Esophagus muscularis mucosa (tissue), 4 donors: Measurements from ENCODE around the gene VIL1. TPM values are rescaled to one million over a fixed set of nuclear protein-coding genes. Genes with fewer than 3 reads are reported as not detected.

Source experiments
- DNase-seq: peaks from one replicate; pipeline ENCODE4 v3.0.0-alpha.2; 2017; ENCODE audit errors: extremely low spot score
- H3K27ac ChIP-seq, 4 donors: fragments of 200-600 bp; sonication (generic); replicated peaks in 1 of 4; 1 replicate in 3 of 4; 2 replicates in 1 of 4; pipeline ENCODE4 v1.5.1; 2016 to 2019; ENCODE audit warnings: mild to moderate bottlenecking in 1 of 4
- H3K27me3 ChIP-seq, 4 donors: fragments of 200-600 bp; sonication (generic); one replicate each; pipeline versions ENCODE4 v1.5.1 to v1.6.0; 2016 to 2019
- H3K36me3 ChIP-seq, 4 donors: fragments of 200-600 bp; sonication (generic); one replicate each; pipeline ENCODE4 v1.5.1; 2016 to 2019
- H3K4me1 ChIP-seq, 4 donors: fragments of 200-600 bp; sonication (generic); one replicate each; pipeline ENCODE4 v1.5.1; 2016 to 2019
- H3K4me3 ChIP-seq, 4 donors: fragments of 200-600 bp; sonication (generic); 1 replicate in 2 of 4; 2 replicates in 2 of 4; pipeline ENCODE4 v1.5.1; 2016 to 2019; ENCODE audit warnings: mild to moderate bottlenecking in 4 of 4, moderate library complexity in 1 of 4
- H3K9me3 ChIP-seq, 4 donors: fragments of 200-600 bp; sonication (generic); 1 replicate in 3 of 4; 2 replicates in 1 of 4; pipeline ENCODE4 v1.5.1; 2016 to 2019
- EP300 ChIP-seq: sonication (generic); formaldehyde crosslinking; IDR thresholded peaks from one replicate; pipeline ENCODE4 v1.6.1; 2017; ENCODE audit warnings: antibody characterized with exemption
- POLR2A ChIP-seq: fragments of 450-650 bp; IDR thresholded peaks from one replicate; pipeline ENCODE4 v1.6.1; 2017; ENCODE audit warnings: antibody characterized with exemption, moderate library complexity, mild to moderate bottlenecking, low read depth
- POLR2AphosphoS5 ChIP-seq, 2 donors: sonication (generic); formaldehyde crosslinking; IDR thresholded peaks; one replicate each; pipeline ENCODE4 v1.6.1; 2017; ENCODE audit warnings: antibody characterized with exemption in 2 of 2
- WGBS: methylation state at CpG from one replicate; pipeline ENCODE4 v1.1.5; 2018; 5-methylcytosine and 5-hydroxymethylcytosine counted together
- intact Hi-C: fragments of 100-400 bp; cut with DNase I; formaldehyde crosslinking; loops from one replicate; pipeline ENCODE4 v1.15.1; 2023
- total RNA-seq, 4 donors: library from RNA; depleted of rRNA; stranded (reverse); fragments of >200 nt; gene quantifications; one replicate each; pipeline versions ENCODE4 v1.1.0 to v1.2.1, GENCODE V29; 2016
- TF ChIP-seq, protein P1 (sequence below), 3 experiments: fragments of 200-600 bp in 2 of 3; fragments of 450-650 bp in 1 of 3; sonication (generic) in 2 of 3; IDR thresholded peaks; one replicate each; pipeline ENCODE4 v1.5.1; 2017 to 2019; ENCODE audit warnings: antibody characterized with exemption in 3 of 3, mild to moderate bottlenecking in 2 of 3, moderate library complexity in 1 of 3

VIL1 gene
- total RNA-seq, 4 donors from 2014 or later: 0.86 TPM; not detected in 3

DNA sequence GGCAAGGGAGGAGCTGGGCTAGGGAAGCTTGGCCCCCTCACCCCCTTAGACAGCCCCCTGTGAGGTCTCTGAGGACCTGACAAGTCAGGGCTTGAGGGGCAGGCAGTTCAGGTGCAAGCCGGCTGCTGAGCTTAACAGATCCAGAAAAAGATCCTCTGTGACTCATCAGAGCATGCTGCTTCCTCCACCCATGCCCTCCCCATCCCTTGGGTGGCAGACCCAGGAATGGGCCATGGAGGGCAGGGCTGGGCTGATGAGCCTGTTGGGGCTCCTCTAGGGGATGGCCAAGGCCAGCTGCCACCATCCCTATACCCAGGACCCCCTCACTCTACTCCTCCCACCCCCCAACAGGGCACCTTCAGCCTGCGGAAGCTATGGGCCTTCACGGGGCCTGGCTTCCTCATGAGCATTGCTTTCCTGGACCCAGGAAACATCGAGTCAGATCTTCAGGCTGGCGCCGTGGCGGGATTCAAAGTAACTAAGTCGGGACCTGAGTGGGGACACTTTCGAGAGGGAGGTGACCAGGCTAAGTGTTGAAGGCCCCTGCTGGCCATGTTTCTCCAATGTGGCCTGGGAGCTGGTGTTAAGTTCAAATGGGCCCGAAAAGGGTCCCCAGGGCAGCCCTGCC, 34.9 kb upstream of the VIL1 start:
- peaks cover 10 to 12% (median 11%) of the 10 kb centered on the region in 4 donors for H3K4me1 ChIP-seq
- 84% methylated on average over 10 of the region's 10 CpGs for WGBS
- peaks cover 0 to 2% (median 0%) of the 10 kb centered on the region in 4 donors for H3K27me3 ChIP-seq
- intact Hi-C loops: no loop called here
- H3K27ac ChIP-seq: peak overlapping the region in 1 of 4 donors; percentile 4
- no peak for DNase-seq
- peak overlapping the region in 2 of 4 donors; percentile 12 to 40 for H3K4me3 ChIP-seq
- no peaks in the 10 kb centered on the region for H3K9me3 ChIP-seq
- H3K36me3 ChIP-seq: no peaks in the 10 kb centered on the region
- TF ChIP-seq POLR2AphosphoS5 (IDR thresholded peaks at IDR 0.05) (no peak), POLR2A (no peak), EP300 (no peak)
- TF ChIP-seq, protein P1, sequence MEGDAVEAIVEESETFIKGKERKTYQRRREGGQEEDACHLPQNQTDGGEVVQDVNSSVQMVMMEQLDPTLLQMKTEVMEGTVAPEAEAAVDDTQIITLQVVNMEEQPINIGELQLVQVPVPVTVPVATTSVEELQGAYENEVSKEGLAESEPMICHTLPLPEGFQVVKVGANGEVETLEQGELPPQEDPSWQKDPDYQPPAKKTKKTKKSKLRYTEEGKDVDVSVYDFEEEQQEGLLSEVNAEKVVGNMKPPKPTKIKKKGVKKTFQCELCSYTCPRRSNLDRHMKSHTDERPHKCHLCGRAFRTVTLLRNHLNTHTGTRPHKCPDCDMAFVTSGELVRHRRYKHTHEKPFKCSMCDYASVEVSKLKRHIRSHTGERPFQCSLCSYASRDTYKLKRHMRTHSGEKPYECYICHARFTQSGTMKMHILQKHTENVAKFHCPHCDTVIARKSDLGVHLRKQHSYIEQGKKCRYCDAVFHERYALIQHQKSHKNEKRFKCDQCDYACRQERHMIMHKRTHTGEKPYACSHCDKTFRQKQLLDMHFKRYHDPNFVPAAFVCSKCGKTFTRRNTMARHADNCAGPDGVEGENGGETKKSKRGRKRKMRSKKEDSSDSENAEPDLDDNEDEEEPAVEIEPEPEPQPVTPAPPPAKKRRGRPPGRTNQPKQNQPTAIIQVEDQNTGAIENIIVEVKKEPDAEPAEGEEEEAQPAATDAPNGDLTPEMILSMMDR (IDR thresholded peaks at IDR 0.05): no peak

GRCh38 chr2:218384975-218385374, 33.9 kb upstream of the VIL1 start:
- DNase-seq: no peak
- TF ChIP-seq POLR2A: no peak
- TF ChIP-seq, protein P1 (IDR thresholded peaks at IDR 0.05): no peak
- no peak for TF ChIP-seq EP300
- TF ChIP-seq POLR2AphosphoS5 (IDR thresholded peaks at IDR 0.05): no peak
- Histone ChIP-seq H3K4me1 (peaks cover 10 to 12% (median 11%) of the 10 kb centered on the region in 4 donors), H3K27ac (no peak overlapping the region), H3K9me3 (no peaks in the 10 kb centered on the region), H3K36me3 (no peaks in the 10 kb centered on the region), H3K27me3 (peaks cover 0 to 2% (median 0%) of the 10 kb centered on the region in 4 donors), H3K4me3 (no peak overlapping the region)
- whole genome bisulfite sequencing: 95% methylated on average over 6 of the region's 9 CpGs
- intact Hi-C loops: no loop called here

GRCh38 chr2:218386505-218387368, 32.2 kb upstream of the VIL1 start:
- peaks cover 10 to 12% (median 11%) of the 10 kb centered on the region in 4 donors for H3K4me1 ChIP-seq
- TF ChIP-seq POLR2A (no peak), POLR2AphosphoS5 (IDR thresholded peaks at IDR 0.05) (no peak), EP300 (no peak)
- TF ChIP-seq, protein P1 (IDR thresholded peaks at IDR 0.05): no peak
- no peak overlapping the region for H3K27ac ChIP-seq
- H3K4me3 ChIP-seq: peak overlapping the region in 2 of 4 donors; percentile 45 to 51
- H3K9me3 ChIP-seq: no peaks in the 10 kb centered on the region
- DNase-seq: no peak
- intact Hi-C loops: no loop called here
- no peaks in the 10 kb centered on the region for H3K36me3 ChIP-seq
- 77% methylated on average over 23 of the region's 23 CpGs for WGBS
- H3K27me3 ChIP-seq: peaks cover 0 to 2% (median 0%) of the 10 kb centered on the region in 4 donors

GRCh38 chr2:218387369-218388194, 31.3 kb upstream of the VIL1 start:
- Histone ChIP-seq H3K27me3 (peaks cover 0 to 2% (median 0%) of the 10 kb centered on the region in 4 donors), H3K4me1 (peaks cover 10 to 12% (median 11%) of the 10 kb centered on the region in 4 donors), H3K4me3 (peak overlapping the region; percentile 36 to 51 (median 45)), H3K9me3 (no peaks in the 10 kb centered on the region), H3K27ac (no peak overlapping the region), H3K36me3 (no peaks in the 10 kb centered on the region)
- WGBS: 15% methylated on average over 24 of the region's 38 CpGs
- TF ChIP-seq POLR2A (no peak), EP300 (no peak), POLR2AphosphoS5 (IDR thresholded peaks at IDR 0.05) (peak in 1 of 2 donors; percentile 35)
- TF ChIP-seq, protein P1 (IDR thresholded peaks at IDR 0.05): no peak
- intact Hi-C loops: no loop called here
- no peak for DNase-seq
